ENCODE data around the gene KCNQ5. TPM values are rescaled to one million over a fixed set of nuclear protein-coding genes. Genes with fewer than 3 reads are reported as not detected.

The KCNQ5 gene
- total and polyA plus RNA-seq, 2 of the 8 experiments (the other 6 are each of a cell fraction or from before 2014, with no cell fraction given) = 0.83 to 1.2 TPM

GRCh38 chr6:72930556-72931132, 308.8 kb downstream of the KCNQ5 start:
- ChIA-PET POLR2A (ENCODE audit: partially characterized antibody) (no interaction called here), CTCF (ENCODE audit: partially characterized antibody) (interaction anchor here (0.6 to 1.3 kb wide), 3 partner anchors 37 to 199 kb away, joined by 3 to 4 read pairs (median 3); no protein-coding TSS in a partner anchor)
- Histone ChIP-seq H3K4me3 (ENCODE audit: extremely low read depth in 1 of 4, insufficient read depth in 2 of 4, low read depth in 3 of 4, low read length in 4 of 4) (no peak overlapping the region), H3K9ac (replicated peaks in 1 of 4; ENCODE audit: extremely low read depth in 1 of 4, low read depth in 3 of 4, low read length in 3 of 4) (no peak overlapping the region), H4K8ac (ENCODE audit: extremely low read depth, insufficient read depth, low read length) (no peak overlapping the region), H4K5ac (ENCODE audit: insufficient read length, low read depth, low read length) (no peak overlapping the region), H2BK20ac (ENCODE audit: low read length) (no peak overlapping the region), H3K27ac (ENCODE audit: low read depth, low read length) (no peak overlapping the region), H2BK15ac (ENCODE audit: low read length) (no peak overlapping the region), H3K23ac (ENCODE audit: insufficient read length) (no peak overlapping the region), H3K27me3 (replicated peaks in 1 of 4; ENCODE audit: control insufficient read depth in 3 of 4, extremely low read depth in 1 of 4, insufficient read depth in 3 of 4, low read length in 3 of 4) (no peaks in the 10 kb centered on the region), H4K20me1 (replicated peaks in 1 of 2; ENCODE audit: control insufficient read depth in 1 of 2, insufficient read depth in 2 of 2, low read length in 2 of 2) (no peaks in the 10 kb centered on the region), H2BK5ac (ENCODE audit: low read depth, low read length) (no peak overlapping the region), H2BK120ac (replicated peaks; ENCODE audit: low read depth, low read length) (no peak overlapping the region), H3K79me1 (ENCODE audit: low read depth, low read length) (no peaks in the 10 kb centered on the region), H3K79me2 (ENCODE audit: control insufficient read depth in 1 of 2, insufficient read depth in 2 of 2, low read length in 2 of 2) (no peaks in the 10 kb centered on the region), H3K4ac (replicated peaks; ENCODE audit: insufficient read length, low read depth, low read length) (no peak overlapping the region), H3K4me2 (ENCODE audit: insufficient read depth in 1 of 2, low read depth in 2 of 2, low read length in 2 of 2) (no peak overlapping the region), H3K23me2 (ENCODE audit: low read depth, low read length) (peaks cover 4% of the 10 kb centered on the region; the same call in 1 of the 2 replicates), H3K18ac (ENCODE audit: extremely low read depth, low read length) (no peak overlapping the region), H2AFZ (ENCODE audit: low read length) (no peak overlapping the region), H3K14ac (ENCODE audit: insufficient read length) (no peak overlapping the region), H3K9me3 (ENCODE audit: insufficient read depth in 2 of 2, low read depth in 1 of 2, low read length in 1 of 2) (no peaks in the 10 kb centered on the region), H3K36me3 (ENCODE audit: control insufficient read depth in 2 of 4, insufficient read depth in 4 of 4, low read length in 3 of 4) (no peaks in the 10 kb centered on the region), H2AK5ac (ENCODE audit: low read depth, low read length) (no peak overlapping the region), H3K56ac (replicated peaks; ENCODE audit: insufficient read length, low read depth, low read length) (no peak overlapping the region), H3K4me1 (replicated peaks in 1 of 4; ENCODE audit: control insufficient read depth in 3 of 4, insufficient read depth in 4 of 4, low read length in 3 of 4) (peaks cover 0 to 4% (median 0%) of the 10 kb centered on the region in 4 experiments; a peak in 1 of 7 replicates), H4K91ac (replicated peaks; ENCODE audit: insufficient read length, low read length) (no peak overlapping the region), H2BK12ac (ENCODE audit: low read depth, low read length) (no peak overlapping the region)
- FAIRE-seq = no peak
- no peak for DNase-seq (ENCODE audit: low read depth in 1 of 2, low spot score in 2 of 2)
- 94% methylated on average over 5 of the region's 5 CpGs; no CpG with 5 or more reads in 1 of the 2 experiments for WGBS, 2 experiments (ENCODE audit: extremely low coverage in 1 of 2, insufficient coverage in 1 of 2, insufficient read length in 1 of 2, insufficient replicate concordance in 2 of 2, low coverage in 1 of 2, low lambda C conversion rate in 2 of 2, missing lambda C conversion rate in 1 of 2)
- TF ChIP-seq EZH2 (IDR thresholded peaks at IDR 0.05; ENCODE audit: low read depth, low read length, severe bottlenecking) = no peak
- no peak for TF ChIP-seq SUZ12 (IDR thresholded peaks at IDR 0.05; ENCODE audit: low read length)
- TF ChIP-seq GABPA (IDR thresholded peaks at IDR 0.05; ENCODE audit: borderline replicate concordance, insufficient read depth, low read length) = no peak
- no peak for TF ChIP-seq BCL11A (IDR thresholded peaks at IDR 0.05; ENCODE audit: low read depth in 2 of 2, low read length in 2 of 2)
- no peak for TF ChIP-seq POLR2A (IDR thresholded peaks at IDR 0.05; ENCODE audit: control extremely low read depth in 1 of 2, low read depth in 2 of 2, low read length in 2 of 2)
- no peak for TF ChIP-seq TCF12 (IDR thresholded peaks at IDR 0.05; ENCODE audit: low read depth, low read length)
- TF ChIP-seq JUND (IDR thresholded peaks at IDR 0.05; ENCODE audit: low read length) = no peak
- no peak for TF ChIP-seq MAFK (IDR thresholded peaks at IDR 0.05; ENCODE audit: low read depth, low read length)
- no peak for TF ChIP-seq EP300 (IDR thresholded peaks at IDR 0.05; ENCODE audit: borderline replicate concordance in 1 of 2, low read depth in 2 of 2, low read length in 2 of 2)
- no peak for TF ChIP-seq BRCA1 (IDR thresholded peaks at IDR 0.05; ENCODE audit: low read depth, low read length)
- no peak for TF ChIP-seq SP1 (IDR thresholded peaks at IDR 0.05; ENCODE audit: low read depth, low read length)
- TF ChIP-seq KDM1A (IDR thresholded peaks at IDR 0.05; ENCODE audit: borderline replicate concordance, low read length) = no peak
- TF ChIP-seq CBX5 (IDR thresholded peaks at IDR 0.05; ENCODE audit: low read depth, low read length) = no peak
- TF ChIP-seq E2F6 (IDR thresholded peaks at IDR 0.05) = no peak

Measured in H1 (cell line).